ENCODE measurements around the gene HID1. TPM values are rescaled to one million over a fixed set of nuclear protein-coding genes. Genes with fewer than 3 reads are reported as not detected.
"Not testable (repeated sequence)": the region's sequence is repeated elsewhere in the genome, so short reads cannot be mapped to it uniquely, and the experiment has no call there.

The HID1 gene
- total RNA-seq, 1 donor from 2014 or later: 5.5 TPM

DNA sequence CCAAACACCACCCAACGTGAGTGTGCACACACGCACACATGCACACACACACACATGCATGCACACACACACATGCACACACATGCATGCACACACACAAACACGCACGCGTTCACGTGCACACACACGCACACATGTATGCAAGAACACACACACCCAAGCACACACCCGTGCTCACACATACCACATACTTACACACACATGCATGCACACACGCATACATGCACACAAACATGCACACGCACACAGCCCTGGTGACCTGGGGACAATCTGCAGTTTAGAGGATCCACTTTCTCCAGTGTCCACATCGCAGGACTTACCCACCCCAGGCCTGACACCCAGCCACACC is 55.7 kb downstream of the HID1 start:
- no peak for TF ChIP-seq CTCF (IDR thresholded peaks at IDR 0.05; ENCODE audit: insufficient read depth, low read length, severe bottlenecking)
- Histone ChIP-seq H3K27me3 (ENCODE audit: control insufficient read depth, insufficient read depth, low read length) (no peaks in the 10 kb centered on the region), H3K4me3 (ENCODE audit: low read depth, low read length) (no peak overlapping the region), H3K36me3 (ENCODE audit: control insufficient read depth, insufficient read depth, low read length) (no peaks in the 10 kb centered on the region)
- FAIRE-seq: peak; percentile 98
- DNase-seq (ENCODE audit: low read depth): no peak

DNA sequence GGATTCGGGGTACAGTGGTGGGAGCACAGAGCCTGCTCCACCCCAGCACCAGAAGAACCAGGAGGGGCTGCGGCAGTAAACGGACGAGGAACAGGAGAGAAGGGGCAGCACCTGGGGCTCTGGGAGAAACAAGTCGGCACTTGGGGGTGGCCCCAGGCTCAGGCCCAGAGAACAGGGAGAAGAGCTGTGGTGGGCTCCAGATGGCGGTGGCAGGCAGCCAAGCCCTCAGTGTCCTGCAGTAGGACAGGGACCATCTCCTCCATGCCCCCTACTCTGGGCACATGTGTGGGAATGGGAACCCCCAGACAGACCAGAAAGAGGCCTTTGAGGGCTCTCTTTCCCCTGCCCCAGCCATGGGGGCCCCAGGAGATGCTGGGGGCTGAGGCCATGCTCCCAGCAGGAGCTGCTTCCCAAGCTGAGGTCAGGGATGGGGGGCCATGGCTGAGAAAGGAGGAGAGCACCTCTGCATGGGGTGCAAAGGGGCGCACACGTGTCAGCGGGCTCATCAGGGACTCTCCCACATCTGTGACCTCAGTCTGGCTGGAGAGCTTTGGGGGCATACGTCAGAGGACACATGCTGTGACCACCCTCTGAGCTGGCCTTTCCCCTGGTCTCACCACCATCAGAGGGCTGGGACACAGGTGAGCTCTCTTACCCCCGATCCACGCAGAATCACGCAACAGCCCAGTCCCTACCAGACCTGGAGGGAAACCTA is 56.3 kb downstream of the HID1 start:
- H3K27me3 ChIP-seq (ENCODE audit: control insufficient read depth, insufficient read depth, low read length): no peaks in the 10 kb centered on the region
- DNase-seq (ENCODE audit: low read depth) (no peak), FAIRE-seq (no peak)
- no peak overlapping the region for H3K4me3 ChIP-seq (ENCODE audit: low read depth, low read length)
- H3K36me3 ChIP-seq (ENCODE audit: control insufficient read depth, insufficient read depth, low read length): no peaks in the 10 kb centered on the region
- no peak for TF ChIP-seq CTCF (IDR thresholded peaks at IDR 0.05; ENCODE audit: insufficient read depth, low read length, severe bottlenecking)

DNA sequence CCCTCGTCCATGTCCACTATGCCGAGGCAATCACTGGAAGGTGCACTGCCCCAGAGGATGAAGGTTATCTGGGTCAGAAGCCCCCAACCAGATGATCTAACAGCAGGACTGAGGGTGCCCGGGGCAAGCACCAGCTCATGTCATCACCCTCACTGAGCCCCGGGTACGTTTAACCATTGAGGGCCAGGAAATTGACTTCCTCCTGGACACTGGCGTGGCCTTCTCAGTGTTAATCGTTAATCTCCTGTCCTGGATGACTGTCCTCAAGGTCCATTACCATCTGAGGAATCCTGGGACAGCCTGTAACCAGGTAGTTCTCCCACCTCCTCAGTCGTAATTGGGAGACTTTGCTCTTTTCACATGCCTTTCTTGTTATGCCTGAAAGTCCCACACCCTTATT is 61.1 kb downstream of the HID1 start:
- H3K36me3 ChIP-seq (ENCODE audit: control insufficient read depth, insufficient read depth, low read length); H3K27me3 ChIP-seq (ENCODE audit: control insufficient read depth, insufficient read depth, low read length); FAIRE-seq; H3K4me3 ChIP-seq (ENCODE audit: low read depth, low read length); DNase-seq (ENCODE audit: low read depth): not testable (repeated sequence)

DNA sequence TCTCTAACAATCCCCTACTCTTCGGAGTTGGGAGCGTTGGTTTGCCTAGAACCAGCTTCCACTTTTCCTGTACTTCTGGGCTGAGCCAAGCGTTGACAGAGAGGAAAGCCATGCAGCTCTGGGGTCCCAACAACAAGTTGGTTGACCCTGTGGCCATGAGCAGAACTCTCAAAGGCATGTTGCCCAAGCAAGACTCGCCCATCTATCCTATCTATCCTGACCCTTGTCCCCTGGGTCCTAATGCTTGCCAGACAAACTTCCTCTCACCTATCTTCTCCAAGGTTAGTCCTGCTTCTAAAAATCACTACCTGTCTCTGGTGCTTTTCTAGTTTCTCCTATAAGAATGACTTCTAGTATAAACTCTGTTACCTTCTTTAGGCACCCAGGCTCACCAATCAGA is 63.5 kb downstream of the HID1 start:
- not testable (repeated sequence) for H3K36me3 ChIP-seq (ENCODE audit: control insufficient read depth, insufficient read depth, low read length); FAIRE-seq; H3K4me3 ChIP-seq (ENCODE audit: low read depth, low read length); DNase-seq (ENCODE audit: low read depth); H3K27me3 ChIP-seq (ENCODE audit: control insufficient read depth, insufficient read depth, low read length)

DNA sequence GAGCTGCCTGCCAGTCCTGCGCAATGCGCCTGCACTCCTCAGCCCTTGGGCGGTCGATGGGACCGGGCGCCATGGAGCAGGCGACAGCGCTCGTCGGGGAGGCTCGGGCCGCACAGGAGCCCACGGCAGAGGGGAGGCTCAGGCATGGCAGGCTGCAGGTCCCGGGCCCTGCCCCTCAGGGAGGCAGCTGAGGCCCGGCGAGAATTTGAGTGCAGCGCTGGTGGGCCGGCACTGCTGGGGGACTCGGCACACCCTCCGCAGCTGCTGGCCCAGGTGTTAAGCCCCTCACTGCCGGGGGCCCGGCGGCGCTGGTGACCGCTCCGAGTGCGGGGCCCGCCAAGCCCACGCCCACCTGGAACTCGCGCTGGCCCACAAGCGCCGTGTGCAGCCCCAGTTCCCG is 65.5 kb downstream of the HID1 start:
- Histone ChIP-seq H3K4me3 (ENCODE audit: low read depth, low read length) (no peak overlapping the region), H3K36me3 (ENCODE audit: control insufficient read depth, insufficient read depth, low read length) (no peaks in the 10 kb centered on the region), H3K27me3 (ENCODE audit: control insufficient read depth, insufficient read depth, low read length) (no peaks in the 10 kb centered on the region)
- no peak for DNase-seq (ENCODE audit: low read depth)
- no peak for FAIRE-seq
- TF ChIP-seq CTCF (IDR thresholded peaks at IDR 0.05; ENCODE audit: insufficient read depth, low read length, severe bottlenecking): no peak

DNA sequence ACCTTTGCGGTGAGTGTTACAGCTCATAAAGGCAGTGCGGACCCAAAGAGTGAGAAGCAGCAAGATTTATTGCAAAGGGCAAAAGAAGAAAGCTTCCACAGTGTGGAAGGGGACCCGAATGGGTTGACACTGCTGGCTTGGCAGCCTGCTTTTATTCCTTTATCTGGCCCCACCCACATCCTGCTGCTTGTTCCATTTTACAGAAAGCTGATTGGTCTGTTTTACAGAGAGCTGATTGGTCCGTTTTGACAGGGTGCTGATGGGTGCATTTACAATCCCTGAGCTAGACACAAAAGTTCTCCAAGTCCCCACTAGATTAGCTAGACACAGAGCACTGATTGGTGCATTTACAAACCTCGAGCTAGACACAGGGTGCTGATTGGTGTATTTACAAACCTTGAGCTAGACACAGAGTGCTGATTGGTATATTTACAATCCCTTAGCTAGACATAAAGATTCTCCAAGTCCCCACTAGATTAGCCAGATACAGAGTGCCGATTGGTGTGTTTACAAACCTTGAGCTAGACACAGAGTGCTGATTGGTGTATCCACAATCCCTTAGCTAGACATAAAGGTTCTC is 66.3 kb downstream of the HID1 start:
- DNase-seq (ENCODE audit: low read depth); H3K36me3 ChIP-seq (ENCODE audit: control insufficient read depth, insufficient read depth, low read length); H3K27me3 ChIP-seq (ENCODE audit: control insufficient read depth, insufficient read depth, low read length); H3K4me3 ChIP-seq (ENCODE audit: low read depth, low read length); FAIRE-seq: not testable (repeated sequence)

GRCh38 chr17:74904687-74905409 is 67.7 kb downstream of the HID1 start:
- DNase-seq (ENCODE audit: low read depth) (no peak), FAIRE-seq (no peak)
- no peaks in the 10 kb centered on the region for H3K36me3 ChIP-seq (ENCODE audit: control insufficient read depth, insufficient read depth, low read length)
- TF ChIP-seq CTCF (IDR thresholded peaks at IDR 0.05; ENCODE audit: insufficient read depth, low read length, severe bottlenecking): no peak
- H3K4me3 ChIP-seq (ENCODE audit: low read depth, low read length): no peak overlapping the region
- no peaks in the 10 kb centered on the region for H3K27me3 ChIP-seq (ENCODE audit: control insufficient read depth, insufficient read depth, low read length)
